Neuronal stem cell (in vitro differentiated cells): ENCODE measurements around the gene RHOT1.
"Not testable (repeated sequence)": the region's sequence is repeated elsewhere in the genome, so short reads cannot be mapped to it uniquely, and the experiment has no call there.

Experiments
- DNase-seq: peaks from one replicate; pipeline ENCODE4 v3.0.0-alpha.2; 2013; ENCODE audit warnings: low spot score
- H2AFZ ChIP-seq: one replicate; pipeline ENCODE4 v1.6.1; 2013; ENCODE audit warnings: mild to moderate bottlenecking, low read length, inconsistent platforms
- H2AK5ac ChIP-seq: 2 replicates; pipeline ENCODE4 v1.6.1; 2013; ENCODE audit warnings: low read depth, mild to moderate bottlenecking, inconsistent platforms, low read length, moderate library complexity, mixed read lengths
- H2BK120ac ChIP-seq: 2 replicates; pipeline ENCODE4 v1.6.1; 2013; ENCODE audit warnings: low read depth, mild to moderate bottlenecking, inconsistent platforms, low read length, moderate library complexity, mixed read lengths
- H2BK12ac ChIP-seq: one replicate; pipeline ENCODE4 v1.6.1; 2013; ENCODE audit warnings: low read length, inconsistent platforms
- H2BK15ac ChIP-seq: 2 replicates; pipeline ENCODE4 v1.6.1; 2013; ENCODE audit warnings: mild to moderate bottlenecking, low read length, inconsistent platforms, mixed read lengths
- H2BK5ac ChIP-seq: one replicate; pipeline ENCODE4 v1.6.1; 2013; ENCODE audit warnings: inconsistent platforms, mild to moderate bottlenecking, low read length, moderate library complexity
- H3K14ac ChIP-seq: one replicate; pipeline ENCODE4 v1.6.1; 2013; ENCODE audit warnings: low read length, inconsistent platforms
- H3K18ac ChIP-seq: 2 replicates; pipeline ENCODE4 v1.6.1; 2013; ENCODE audit warnings: low read length, inconsistent platforms
- H3K23ac ChIP-seq: 2 replicates; pipeline ENCODE4 v1.6.1; 2013; ENCODE audit warnings: low read depth, mild to moderate bottlenecking, mixed read lengths, low read length, inconsistent platforms; ENCODE audit not compliant: poor library complexity
- H3K27ac ChIP-seq: replicated peaks from 3 replicates; pipeline ENCODE4 v1.5.1; 2013; ENCODE audit warnings: low read length, inconsistent platforms
- H3K27me3 ChIP-seq, 3 experiments: 2 replicates each; pipeline ENCODE4 v1.6.1; 2013; ENCODE audit warnings: low read length in 3 of 3, mild to moderate bottlenecking in 2 of 3, inconsistent platforms in 1 of 3, low read depth in 1 of 3, mixed read lengths in 1 of 3, moderate library complexity in 1 of 3; ENCODE audit not compliant: control insufficient read depth in 3 of 3, insufficient read depth in 3 of 3
- H3K36me3 ChIP-seq, 2 donors: replicated peaks in 1 of 2; 2 replicates each; pipeline ENCODE4 v1.6.1; 2013; ENCODE audit warnings: low read length in 2 of 2; ENCODE audit not compliant: control insufficient read depth in 2 of 2, insufficient read depth in 2 of 2
- H3K4ac ChIP-seq: 2 replicates; pipeline ENCODE4 v1.6.1; 2013; ENCODE audit warnings: inconsistent platforms, mild to moderate bottlenecking, low read length, moderate library complexity
- H3K4me1 ChIP-seq, 2 donors: 1 replicate in 1 of 2; 2 replicates in 1 of 2; pipeline ENCODE4 v1.6.1; 2013; ENCODE audit warnings: low read length in 2 of 2, low read depth in 1 of 2; ENCODE audit not compliant: control insufficient read depth in 2 of 2, insufficient read depth in 1 of 2
- H3K4me2 ChIP-seq: one replicate; pipeline ENCODE4 v1.6.1; 2013; ENCODE audit warnings: mild to moderate bottlenecking, low read length, inconsistent platforms; ENCODE audit not compliant: insufficient read depth, poor library complexity, severe bottlenecking
- H3K4me3 ChIP-seq, 2 donors: 2 replicates each; pipeline ENCODE4 v1.5.1; 2013; ENCODE audit warnings: low read length in 2 of 2, mild to moderate bottlenecking in 2 of 2, inconsistent platforms in 1 of 2, moderate library complexity in 1 of 2
- H3K79me1 ChIP-seq: one replicate; pipeline ENCODE4 v1.6.1; 2013; ENCODE audit warnings: low read depth, mild to moderate bottlenecking, inconsistent platforms, low read length, moderate library complexity
- H3K9ac ChIP-seq: one replicate; pipeline ENCODE4 v1.6.1; 2013; ENCODE audit warnings: mild to moderate bottlenecking, low read depth, low read length, inconsistent platforms; ENCODE audit not compliant: poor library complexity
- H3K9me3 ChIP-seq, 2 donors: replicated peaks in 1 of 2; 2 replicates each; pipeline versions ENCODE3 to v1.6.1; 2013; ENCODE audit warnings: low read length in 2 of 2, mild to moderate bottlenecking in 2 of 2, inconsistent platforms in 1 of 2, low read depth in 1 of 2, mixed read lengths in 1 of 2, moderate library complexity in 1 of 2; ENCODE audit not compliant: control insufficient read depth in 2 of 2, insufficient read depth in 1 of 2
- H4K8ac ChIP-seq: one replicate; pipeline ENCODE4 v1.6.1; 2013; ENCODE audit warnings: low read depth, mild to moderate bottlenecking, inconsistent platforms, low read length, moderate library complexity
- H4K91ac ChIP-seq: one replicate; pipeline ENCODE4 v1.6.1; 2013; ENCODE audit warnings: low read length, low read depth, mild to moderate bottlenecking, inconsistent platforms; ENCODE audit not compliant: poor library complexity
- WGBS, 2 donors: extraction: QIAGEN DNeasy Blood & Tissue Kit; methylation state at CpG; one replicate each; pipeline ENCODE4 v1.1.7; 2013; ENCODE audit warnings: missing lambda C conversion rate in 2 of 2, mixed read lengths in 1 of 2; ENCODE audit not compliant: insufficient read length in 2 of 2, insufficient replicate concordance in 1 of 2; ENCODE audit errors: extremely low coverage in 2 of 2; 5-methylcytosine and 5-hydroxymethylcytosine counted together

RHOT1 gene

DNA sequence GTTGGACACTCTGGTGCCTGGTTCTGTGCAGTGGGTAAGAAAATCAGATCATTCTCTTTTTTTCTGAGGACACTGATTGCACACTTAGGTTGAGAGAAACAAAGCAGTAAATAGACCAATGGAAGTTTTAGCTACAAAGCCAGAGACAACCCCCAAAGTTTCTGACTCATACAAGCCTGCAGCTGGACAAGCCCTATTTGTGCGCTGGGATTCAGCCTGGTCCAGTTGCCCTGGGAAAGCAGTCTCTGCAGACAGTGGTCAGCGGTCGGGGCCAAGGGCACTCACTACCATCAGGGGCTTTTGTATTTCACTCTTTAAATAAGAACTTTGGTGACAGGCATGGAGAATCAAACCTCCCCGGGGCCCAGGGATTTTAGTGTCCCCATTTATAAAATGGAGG, 117.3 kb downstream of the RHOT1 start:
- no peak overlapping the region for H4K8ac ChIP-seq
- H2BK15ac ChIP-seq: no peak overlapping the region
- no peak overlapping the region for H3K27ac ChIP-seq
- no peak overlapping the region for H2AFZ ChIP-seq
- no peak overlapping the region for H3K4me2 ChIP-seq
- no peaks in the 10 kb centered on the region for H3K79me1 ChIP-seq
- no peak overlapping the region for H3K14ac ChIP-seq
- no peaks in the 10 kb centered on the region for H3K9me3 ChIP-seq
- H3K27me3 ChIP-seq: peaks cover 0 to 43% (median 8%) of the 10 kb centered on the region in 3 experiments
- H3K36me3 ChIP-seq: no peaks in the 10 kb centered on the region
- H4K91ac ChIP-seq: no peak overlapping the region
- no peak for DNase-seq
- no peak overlapping the region for H3K9ac ChIP-seq
- no CpG with 5 or more reads among the region's 4 CpGs for WGBS, 2 donors
- H2BK12ac ChIP-seq: no peak overlapping the region
- no peak overlapping the region for H2AK5ac ChIP-seq
- H3K4me3 ChIP-seq: no peak overlapping the region
- H3K4me1 ChIP-seq: peaks cover 4 to 27% of the 10 kb centered on the region in 2 donors
- H3K23ac ChIP-seq: no peak overlapping the region
- H3K18ac ChIP-seq: no peak overlapping the region
- H3K4ac ChIP-seq: no peak overlapping the region
- no peak overlapping the region for H2BK5ac ChIP-seq
- H2BK120ac ChIP-seq: no peak overlapping the region

DNA sequence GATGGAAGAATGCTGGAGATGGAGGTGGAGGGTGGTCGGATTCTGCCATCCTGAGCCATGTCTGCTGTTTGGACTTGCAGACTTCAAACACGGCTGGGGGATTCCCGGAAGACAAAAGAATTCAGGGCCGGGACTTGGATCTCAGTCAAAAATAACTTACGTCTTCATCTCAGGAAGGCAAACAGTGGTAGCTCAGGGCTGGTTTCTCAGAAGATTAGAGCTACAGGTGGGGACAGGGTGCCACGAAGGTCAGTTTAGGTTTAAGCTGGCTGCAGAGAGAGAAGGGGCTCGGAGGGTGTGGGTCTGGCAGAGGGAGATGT, 119.1 kb downstream of the RHOT1 start:
- Histone ChIP-seq H3K4me2 (no peak overlapping the region), H2AFZ (no peak overlapping the region), H2BK15ac (no peak overlapping the region), H3K36me3 (no peaks in the 10 kb centered on the region), H3K27me3 (peaks cover 0 to 54% (median 18%) of the 10 kb centered on the region in 3 experiments), H2AK5ac (no peak overlapping the region), H3K23ac (no peak overlapping the region), H3K18ac (no peak overlapping the region), H3K4ac (no peak overlapping the region), H3K4me3 (no peak overlapping the region), H3K9ac (no peak overlapping the region), H3K79me1 (no peaks in the 10 kb centered on the region), H3K4me1 (peaks cover 10 to 33% of the 10 kb centered on the region in 2 donors), H2BK12ac (no peak overlapping the region), H2BK5ac (no peak overlapping the region), H3K9me3 (no peaks in the 10 kb centered on the region), H2BK120ac (no peak overlapping the region), H3K14ac (no peak overlapping the region), H4K8ac (no peak overlapping the region), H3K27ac (no peak overlapping the region), H4K91ac (no peak overlapping the region)
- DNase-seq: no peak
- WGBS, 2 donors: no CpG with 5 or more reads among the region's 7 CpGs

DNA sequence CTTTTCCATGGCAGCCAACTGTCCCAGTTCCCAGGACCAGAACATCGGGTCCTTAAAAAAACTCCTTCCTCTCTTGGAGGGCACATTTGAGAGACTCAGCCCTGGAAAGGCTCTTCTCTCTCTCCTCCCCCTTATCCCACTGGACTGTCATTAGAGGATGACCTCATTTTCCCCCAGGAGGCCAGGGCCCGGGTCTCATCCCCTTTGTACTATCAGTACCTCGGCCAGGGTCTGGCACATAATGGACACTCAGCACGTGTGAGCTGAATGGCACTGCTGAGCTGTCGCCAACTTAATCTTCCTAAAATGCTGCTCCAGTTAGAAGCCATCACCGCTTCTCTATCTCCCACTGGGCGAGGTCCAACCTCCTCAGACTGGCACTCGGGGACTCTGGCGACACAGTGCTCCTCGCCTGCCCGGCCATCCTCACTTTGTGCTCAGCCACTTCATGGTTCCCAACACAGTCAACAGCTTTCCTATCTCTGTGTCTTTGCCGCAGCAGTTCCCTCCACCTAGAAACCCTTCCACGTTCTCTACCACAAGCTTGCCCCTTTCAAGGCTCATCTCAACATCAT, 119.7 kb downstream of the RHOT1 start:
- no peak overlapping the region for H2BK12ac ChIP-seq
- peaks cover 13 to 31% of the 10 kb centered on the region in 2 donors for H3K4me1 ChIP-seq
- H3K9me3 ChIP-seq: no peaks in the 10 kb centered on the region
- H3K4ac ChIP-seq: no peak overlapping the region
- H2AFZ ChIP-seq: no peak overlapping the region
- H2AK5ac ChIP-seq: no peak overlapping the region
- no peak overlapping the region for H3K27ac ChIP-seq
- H2BK15ac ChIP-seq: peak overlapping the region; percentile 43
- H2BK120ac ChIP-seq: no peak overlapping the region
- H4K91ac ChIP-seq: no peak overlapping the region
- peak overlapping the region; percentile 61 for H3K18ac ChIP-seq
- H3K36me3 ChIP-seq: no peaks in the 10 kb centered on the region
- DNase-seq: no peak
- H3K79me1 ChIP-seq: no peaks in the 10 kb centered on the region
- H3K4me3 ChIP-seq: no peak overlapping the region
- H3K9ac ChIP-seq: no peak overlapping the region
- no peak overlapping the region for H3K14ac ChIP-seq
- no peak overlapping the region for H3K23ac ChIP-seq
- no CpG with 5 or more reads among the region's 13 CpGs for WGBS, 2 donors
- no peak overlapping the region for H3K4me2 ChIP-seq
- H4K8ac ChIP-seq: no peak overlapping the region
- H3K27me3 ChIP-seq: peaks cover 3 to 58% (median 23%) of the 10 kb centered on the region in 3 experiments
- no peak overlapping the region for H2BK5ac ChIP-seq

DNA sequence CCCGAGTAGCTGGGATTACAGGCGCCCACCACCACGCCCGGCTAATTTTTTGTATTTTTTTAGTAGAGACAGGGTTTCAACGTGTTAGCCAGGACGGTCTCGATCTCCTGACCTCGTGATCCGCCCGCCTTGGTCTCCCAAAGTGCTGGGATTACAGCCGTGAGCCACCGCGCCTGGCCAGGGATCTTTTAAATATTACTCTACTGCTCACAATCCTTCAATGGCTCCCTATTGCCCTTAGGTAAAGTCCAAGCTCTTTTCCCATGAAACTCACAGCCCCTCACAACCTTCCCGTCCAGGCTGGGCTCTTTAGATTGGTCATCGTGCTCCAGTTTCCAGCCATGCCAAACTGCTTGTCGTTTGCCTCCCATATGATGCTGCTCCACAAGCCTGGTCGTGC, 121.2 kb downstream of the RHOT1 start:
- H4K8ac ChIP-seq, H2AK5ac ChIP-seq, H3K27ac ChIP-seq, H3K4ac ChIP-seq, H3K9me3 ChIP-seq, H2BK120ac ChIP-seq, H2BK5ac ChIP-seq, H3K4me2 ChIP-seq, H3K4me3 ChIP-seq, H2BK12ac ChIP-seq, H3K9ac ChIP-seq, H4K91ac ChIP-seq, H2AFZ ChIP-seq, H3K79me1 ChIP-seq, H3K18ac ChIP-seq, DNase-seq, H3K14ac ChIP-seq, H2BK15ac ChIP-seq, H3K36me3 ChIP-seq, H3K23ac ChIP-seq: not testable (repeated sequence)
- Histone ChIP-seq H3K4me1 (peaks cover 16 to 25% of the 10 kb centered on the region in 2 donors), H3K27me3 (peaks cover 5 to 67% (median 37%) of the 10 kb centered on the region in 3 experiments)
- WGBS, 2 donors: no CpG with 5 or more reads among the region's 17 CpGs
